Fibroblast of skin of left quadriceps (primary cell): ENCODE measurements around the gene ARID1B.

Experiments used
- DNase-seq, 2 experiments: peaks; one replicate each; pipeline ENCODE4 v3.0.0-alpha.2; 2013; ENCODE audit warnings: low read depth in 2 of 2

ARID1B gene

DNA sequence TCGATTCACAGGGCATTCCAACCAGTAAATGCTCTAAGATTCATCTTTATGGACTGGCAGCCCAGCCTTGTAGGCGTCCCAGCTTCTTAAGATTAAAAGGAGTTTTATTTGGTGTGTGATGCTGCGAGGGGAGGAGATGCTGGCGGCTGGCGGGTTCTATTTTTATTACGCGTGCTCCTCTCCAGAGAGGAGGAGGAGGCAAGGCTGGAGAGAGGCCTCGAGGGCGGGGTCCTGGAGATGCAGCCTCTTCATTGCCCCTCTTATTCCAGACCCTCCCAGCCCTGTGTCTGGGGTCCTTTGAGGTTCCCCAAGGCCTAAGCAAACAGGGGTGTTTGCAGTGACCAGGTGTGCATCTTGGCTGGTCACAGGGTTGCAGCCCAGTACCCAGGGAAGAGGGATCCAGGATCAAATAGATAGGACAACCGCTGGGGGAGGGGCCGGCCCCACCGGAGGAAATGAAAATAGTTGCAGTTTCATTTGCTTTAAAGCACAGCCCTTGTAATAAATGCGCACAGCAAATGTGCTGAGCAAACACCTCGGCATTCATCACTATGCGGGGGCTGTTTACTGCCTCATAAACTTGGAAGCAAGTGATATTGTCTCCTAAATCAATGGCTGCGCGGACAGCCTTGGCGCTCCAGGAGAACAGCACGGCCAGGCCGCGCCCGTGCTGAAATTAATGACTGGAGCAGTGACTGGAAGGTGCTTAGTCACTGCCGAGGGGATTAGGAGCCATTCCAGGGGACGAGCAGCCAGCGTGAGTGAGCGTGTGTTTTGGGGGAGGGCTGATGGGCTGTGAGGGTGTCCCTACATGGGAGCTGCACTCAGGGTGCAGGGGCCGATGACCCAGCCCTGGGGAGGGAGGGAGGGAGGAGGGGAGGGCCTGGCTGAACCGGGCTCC is 463.1 kb downstream of the ARID1B start:
- DNase-seq = peak; percentile 78 to 81

DNA sequence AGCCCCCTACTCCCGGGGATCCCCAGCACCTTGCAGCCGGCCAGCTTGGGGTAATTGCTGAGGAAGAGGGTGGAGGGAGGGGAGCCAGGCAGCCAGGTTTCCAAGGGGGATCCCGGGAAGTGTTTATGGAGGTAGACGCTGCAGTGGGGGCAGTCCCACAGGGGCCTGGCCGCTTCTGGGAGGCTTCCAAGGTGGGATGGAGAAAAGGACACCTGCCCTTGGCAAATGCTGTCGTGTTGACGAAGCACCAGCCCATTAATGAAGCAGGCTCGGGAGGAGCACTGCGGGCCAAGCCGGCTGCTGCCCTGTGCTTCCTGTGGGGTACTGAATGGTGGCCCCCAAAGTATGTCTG is 463.8 kb downstream of the ARID1B start:
- no peak for DNase-seq

DNA sequence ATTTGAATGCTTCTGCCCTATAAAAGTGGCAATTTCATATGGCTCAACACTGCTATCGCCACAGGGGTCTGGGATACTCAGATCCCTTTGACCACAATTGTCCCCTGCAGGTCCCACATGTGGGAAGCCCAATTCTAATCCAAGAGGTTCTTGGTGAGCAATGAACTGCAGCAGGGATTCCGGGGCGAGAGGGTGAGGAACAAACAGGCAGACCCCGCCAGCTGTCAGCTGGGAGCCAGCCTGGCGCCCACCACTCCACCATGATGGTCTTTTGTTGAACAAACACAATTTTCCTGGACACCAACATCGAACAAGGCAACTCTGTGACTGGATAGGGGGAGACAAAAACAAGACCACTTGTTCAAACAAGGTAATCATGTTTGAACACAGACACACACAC is 465.6 kb downstream of the ARID1B start:
- no peak for DNase-seq

DNA sequence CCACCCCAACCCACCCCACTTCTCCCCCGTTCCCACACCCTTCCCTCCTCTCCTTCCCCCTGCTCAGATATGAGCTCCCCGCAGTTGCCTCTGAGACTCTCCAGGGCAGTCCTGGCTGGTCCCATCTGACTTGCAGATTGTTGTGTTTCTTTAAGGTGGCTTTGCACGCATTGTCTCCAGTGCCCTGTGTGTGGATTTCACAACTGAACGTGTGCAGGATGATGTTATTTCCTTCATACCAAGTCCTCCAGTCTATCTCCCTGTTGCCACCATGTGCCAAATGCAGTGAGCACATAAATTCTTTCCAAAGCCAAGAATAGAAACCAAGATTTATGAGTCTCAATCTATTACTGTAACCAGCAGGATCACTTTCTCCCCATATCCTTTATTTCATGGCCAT is 467.0 kb downstream of the ARID1B start:
- DNase-seq = peak; percentile 89 to 90

DNA sequence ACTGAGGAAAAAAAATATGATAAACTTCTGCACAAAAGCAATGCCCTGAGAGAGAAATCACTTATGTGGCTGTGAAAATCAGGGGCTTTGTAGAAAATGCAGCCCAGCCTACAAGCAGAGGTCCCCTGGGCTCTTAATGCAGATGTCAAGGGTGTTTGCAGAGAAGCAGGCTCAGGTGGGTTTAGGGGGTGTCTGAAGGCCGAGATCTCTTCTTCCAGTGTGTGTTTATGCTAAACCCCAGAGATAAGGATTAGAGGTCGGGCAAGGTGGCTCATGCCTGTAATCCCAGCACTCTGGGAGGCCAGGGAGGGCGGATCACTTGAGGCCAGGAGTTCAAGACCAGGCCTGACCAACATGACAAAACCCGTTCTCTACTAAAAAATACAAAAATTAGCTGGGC is 467.6 kb downstream of the ARID1B start:
- DNase-seq = no peak

DNA sequence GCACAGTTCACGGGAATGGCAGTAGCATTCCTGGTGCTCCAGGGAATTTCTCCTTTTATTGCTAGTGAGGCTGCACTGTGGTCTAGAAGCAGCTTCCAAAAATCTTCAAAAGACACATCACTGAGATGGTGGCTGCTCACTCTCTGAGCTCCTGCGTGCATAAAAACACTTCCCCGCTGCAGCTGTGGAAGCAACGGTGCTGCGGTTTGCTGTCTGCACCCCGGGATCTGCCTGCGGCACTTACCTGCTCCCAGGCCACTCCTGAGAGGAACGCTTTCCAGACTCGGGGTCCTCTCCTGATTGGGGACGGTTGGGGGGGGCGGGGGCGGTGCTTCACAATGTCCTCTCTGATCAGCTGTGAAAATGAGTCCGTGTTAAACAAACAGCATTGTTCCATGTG is 468.3 kb downstream of the ARID1B start:
- no peak for DNase-seq

DNA sequence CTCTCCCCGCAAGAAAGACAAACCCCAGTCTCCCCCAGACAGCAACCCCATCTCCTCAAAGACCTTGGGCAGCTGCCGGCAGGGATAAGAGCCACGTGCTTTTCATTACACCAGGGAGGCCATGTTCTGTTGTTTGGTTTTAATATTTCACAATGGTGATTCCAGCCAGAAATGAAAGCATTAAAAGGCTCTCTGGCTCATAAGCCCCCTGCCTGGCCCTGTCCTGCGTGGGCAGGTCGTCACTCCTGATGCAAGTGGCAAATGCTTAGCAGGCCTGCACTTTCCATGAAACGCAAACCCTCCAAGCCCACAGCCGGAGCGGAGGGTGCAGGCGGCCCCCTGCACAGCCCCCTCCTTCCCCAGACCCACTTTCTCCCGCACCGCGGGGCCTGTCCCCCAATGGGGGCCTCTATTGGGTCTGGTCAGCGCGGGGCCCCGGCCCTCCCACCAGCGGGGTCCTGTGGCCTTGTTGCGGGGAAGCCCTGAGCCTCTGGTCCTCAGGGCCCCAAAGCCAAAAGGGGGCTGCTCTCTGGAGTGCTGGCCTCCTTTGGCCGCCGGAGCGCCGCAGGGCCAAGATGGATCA is 469.0 kb downstream of the ARID1B start:
- DNase-seq = peak; percentile 60 to 64

DNA sequence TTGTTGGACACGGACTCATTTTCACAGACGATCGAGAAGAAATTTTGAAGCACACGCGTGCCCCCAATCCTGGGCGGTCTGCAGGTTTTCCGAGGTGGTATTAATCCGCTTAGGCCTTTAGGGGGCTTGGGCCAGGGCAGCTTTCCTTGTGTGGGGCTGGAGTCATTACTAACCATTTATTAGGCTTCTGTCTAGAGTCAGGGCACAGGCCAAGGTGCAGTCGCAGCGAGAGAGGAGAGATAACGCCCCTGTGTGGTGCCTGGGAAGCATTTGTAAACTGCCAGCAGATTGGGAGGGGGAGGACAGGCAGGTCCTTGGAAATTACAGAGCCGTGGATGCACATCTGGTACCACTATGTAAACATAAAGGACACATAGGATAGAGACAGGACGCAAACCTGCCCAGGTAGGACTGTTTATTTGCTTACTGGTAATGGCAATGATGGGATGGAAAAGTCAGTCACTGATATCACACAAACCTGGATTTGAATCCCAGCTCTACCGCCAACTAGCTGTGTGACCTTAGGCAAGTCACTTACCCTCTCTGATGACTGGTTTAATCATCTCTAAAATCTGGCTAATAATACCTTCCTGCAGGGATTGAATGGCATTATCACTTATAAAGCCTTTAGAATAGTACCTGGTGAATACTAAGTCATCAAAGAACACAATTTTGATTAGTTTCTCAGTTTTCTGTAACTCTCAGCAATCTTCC is 469.8 kb downstream of the ARID1B start:
- DNase-seq = no peak

DNA sequence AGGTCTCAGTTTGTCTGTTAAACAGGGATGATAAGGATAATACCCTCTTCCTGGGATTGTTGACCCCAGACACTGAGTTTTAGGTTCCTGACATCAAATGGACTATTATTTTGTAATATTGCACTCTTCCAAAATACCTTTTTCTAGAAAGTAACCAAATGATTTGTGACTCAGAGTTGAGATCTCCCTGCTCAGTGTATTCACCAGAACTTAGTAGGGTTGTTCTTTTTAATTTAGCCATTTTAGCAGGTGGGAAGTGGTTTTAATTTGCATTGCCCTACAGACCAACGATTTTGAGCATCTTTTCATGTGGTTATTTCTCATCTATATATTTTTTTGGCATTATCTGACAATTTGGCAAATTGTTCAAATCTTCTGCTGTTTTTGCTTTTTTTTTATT is 471.1 kb downstream of the ARID1B start:
- DNase-seq = no peak

DNA sequence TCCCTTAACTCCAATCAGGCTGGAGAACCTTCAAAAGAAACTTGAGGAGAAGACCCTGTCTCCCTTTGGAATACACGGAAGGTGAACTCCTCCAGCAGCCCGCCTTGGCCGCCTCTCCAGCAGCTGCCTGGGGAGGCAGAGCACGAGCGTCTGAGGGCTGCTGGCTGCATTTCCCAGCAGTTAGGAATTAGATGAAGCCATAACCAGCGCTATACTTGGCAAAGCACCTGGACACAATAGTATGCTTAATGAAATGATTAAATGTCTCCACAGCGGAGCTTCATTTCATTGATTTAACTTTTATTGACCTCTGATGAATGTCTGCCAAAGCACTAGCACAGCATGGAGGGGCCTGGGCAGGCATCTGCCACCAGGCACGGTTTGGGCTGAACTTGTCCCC is 472.6 kb downstream of the ARID1B start:
- no peak for DNase-seq

DNA sequence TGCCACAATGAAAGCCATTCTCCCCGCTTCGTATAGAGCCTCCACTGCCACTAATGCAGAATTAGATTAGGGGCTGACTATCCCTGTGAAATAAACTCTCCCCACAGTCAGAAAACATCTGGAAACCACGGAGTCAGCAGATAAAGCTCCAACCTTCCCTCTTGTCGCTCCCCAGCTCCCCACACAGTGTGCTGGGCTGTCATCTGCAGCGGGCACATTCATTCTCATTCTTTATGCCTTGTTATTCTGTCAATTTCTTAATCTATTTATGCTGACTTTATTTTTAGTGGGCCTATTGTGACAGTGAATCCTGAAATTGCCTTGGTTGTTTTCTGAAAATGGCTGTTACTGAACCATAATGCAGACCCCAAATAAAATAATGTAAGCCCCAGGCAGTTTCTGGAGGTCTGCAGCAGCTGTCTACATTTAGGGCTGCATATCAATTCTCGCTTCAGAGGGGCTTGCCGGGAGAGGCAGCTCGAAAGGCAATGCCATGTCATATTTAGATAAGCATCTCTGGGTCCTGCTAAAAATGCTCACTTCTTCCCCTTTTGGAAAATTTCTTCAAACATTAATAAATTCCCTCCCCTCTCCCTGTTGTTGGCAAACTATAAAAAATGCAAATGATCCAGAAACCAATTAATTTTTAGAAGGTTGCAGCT is 474.5 kb downstream of the ARID1B start:
- DNase-seq = no peak

DNA sequence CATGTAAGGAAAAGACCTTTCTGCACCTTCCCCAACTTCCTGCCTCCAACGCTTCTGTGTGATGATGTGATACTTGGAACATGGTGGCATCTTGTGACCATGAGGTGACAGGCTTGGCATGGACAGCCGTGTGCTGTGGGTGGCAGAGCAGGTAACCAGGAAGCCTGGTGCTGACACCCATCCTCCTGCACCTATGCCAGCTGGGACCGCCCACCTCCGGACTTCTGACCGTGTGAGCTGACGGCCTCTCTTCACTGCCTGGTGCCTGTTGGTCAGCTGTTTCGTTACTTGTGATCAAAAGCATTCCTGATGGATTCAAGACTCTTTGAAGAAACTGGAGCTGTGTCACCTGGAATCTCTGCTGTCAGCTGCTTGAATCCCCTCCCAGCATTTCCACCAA is 475.8 kb downstream of the ARID1B start:
- no peak for DNase-seq

DNA sequence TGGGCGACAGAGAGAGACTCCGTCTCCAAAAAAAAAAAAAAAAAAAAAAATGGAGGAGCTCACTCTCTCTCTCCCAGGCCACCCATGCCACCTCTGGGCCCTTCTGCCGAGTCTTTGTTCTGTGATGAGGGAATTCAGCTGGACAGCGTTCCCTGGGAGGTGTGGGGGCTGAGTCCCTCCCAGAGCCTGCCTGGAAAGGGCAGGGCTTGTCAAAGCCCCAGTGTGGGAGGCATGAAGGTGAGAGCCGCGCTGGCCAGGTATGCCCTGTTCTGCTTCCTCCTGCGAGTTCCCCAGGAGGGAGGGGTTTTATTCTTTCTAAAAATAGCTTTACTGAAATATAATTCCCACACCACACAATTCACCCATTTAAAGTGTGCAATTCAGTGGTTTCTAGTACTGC is 476.5 kb downstream of the ARID1B start:
- no peak for DNase-seq

DNA sequence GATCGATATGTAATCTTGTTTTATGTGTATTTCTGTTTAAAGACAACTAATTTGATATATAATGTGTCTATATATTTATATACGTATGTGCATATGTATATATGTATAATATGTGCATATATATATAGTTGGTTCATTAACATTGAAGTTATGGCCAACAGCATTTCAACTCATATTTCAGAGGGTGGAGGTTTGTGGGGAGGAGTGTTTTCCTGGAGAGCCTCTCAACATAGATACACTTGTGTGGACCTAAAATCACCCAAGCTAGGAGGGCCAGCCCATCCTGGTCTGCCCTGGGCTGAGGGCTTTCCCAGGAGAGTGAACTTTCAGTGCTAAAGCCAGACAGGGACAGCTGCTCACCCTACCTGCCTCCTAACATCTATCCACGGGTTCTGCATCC is 477.4 kb downstream of the ARID1B start:
- no peak for DNase-seq

DNA sequence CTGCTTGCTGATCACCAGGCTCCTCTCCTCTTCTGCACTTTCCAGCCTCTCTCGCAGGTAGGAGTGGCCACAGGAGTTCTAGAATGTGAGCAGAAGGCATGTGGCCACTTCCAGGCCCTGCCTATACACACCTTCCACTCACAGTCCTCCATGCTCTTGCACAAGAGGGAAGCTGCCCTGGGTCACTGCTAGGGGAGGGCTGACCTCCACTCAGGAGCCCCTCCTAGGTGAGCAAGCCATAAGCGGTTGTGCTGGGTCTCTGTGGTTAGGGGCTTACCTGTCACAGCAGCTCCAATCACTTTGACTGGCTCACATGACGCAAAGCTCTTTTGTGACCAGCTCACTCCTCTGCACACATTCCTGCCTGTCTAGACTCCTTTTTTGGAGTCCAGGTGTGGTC is 477.9 kb downstream of the ARID1B start:
- DNase-seq = no peak

DNA sequence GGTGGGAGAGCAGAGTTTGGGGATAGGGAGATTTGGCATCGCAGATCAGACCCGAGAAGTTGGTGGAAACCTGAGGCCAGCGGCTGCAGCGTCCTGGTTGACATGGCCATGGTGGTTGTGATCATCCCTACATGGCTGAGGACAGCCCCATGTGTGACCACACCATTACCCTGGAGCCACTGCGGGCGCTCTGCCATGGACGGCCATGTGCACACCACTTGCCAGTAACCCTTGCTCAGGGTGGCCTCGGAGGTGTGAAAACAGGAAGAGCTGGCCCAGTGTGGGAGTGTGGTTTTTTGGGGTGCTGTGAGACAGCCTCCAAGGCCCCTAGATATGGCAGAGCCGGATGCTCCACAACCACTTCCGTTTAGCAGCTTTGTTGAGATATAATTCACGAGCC is 481.7 kb downstream of the ARID1B start:
- DNase-seq = no peak

DNA sequence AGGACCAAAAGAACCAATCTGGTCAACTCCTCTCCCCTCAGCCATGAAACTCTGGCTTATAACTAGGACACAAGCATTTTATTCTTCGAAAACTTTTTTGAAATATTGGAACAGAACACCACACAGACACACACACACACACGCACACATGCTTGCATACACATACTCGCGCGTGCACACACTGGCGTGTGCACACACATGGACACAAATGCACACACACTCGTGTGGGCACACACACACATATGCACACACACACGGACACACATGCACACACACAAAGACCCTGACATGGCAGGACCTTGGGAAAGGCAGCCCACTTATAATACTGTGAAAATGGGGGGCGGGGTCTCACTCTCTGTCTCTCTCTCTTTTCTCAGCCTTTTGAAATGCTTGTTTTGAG is 482.3 kb downstream of the ARID1B start:
- no peak for DNase-seq
